Measurements from ENCODE around the gene MFN2. TPM values are rescaled to one million over a fixed set of nuclear protein-coding genes. Genes with fewer than 3 reads are reported as not detected.

Gene MFN2
- total RNA-seq, 1 experiment from 2014 or later: 72.6 TPM

DNA sequence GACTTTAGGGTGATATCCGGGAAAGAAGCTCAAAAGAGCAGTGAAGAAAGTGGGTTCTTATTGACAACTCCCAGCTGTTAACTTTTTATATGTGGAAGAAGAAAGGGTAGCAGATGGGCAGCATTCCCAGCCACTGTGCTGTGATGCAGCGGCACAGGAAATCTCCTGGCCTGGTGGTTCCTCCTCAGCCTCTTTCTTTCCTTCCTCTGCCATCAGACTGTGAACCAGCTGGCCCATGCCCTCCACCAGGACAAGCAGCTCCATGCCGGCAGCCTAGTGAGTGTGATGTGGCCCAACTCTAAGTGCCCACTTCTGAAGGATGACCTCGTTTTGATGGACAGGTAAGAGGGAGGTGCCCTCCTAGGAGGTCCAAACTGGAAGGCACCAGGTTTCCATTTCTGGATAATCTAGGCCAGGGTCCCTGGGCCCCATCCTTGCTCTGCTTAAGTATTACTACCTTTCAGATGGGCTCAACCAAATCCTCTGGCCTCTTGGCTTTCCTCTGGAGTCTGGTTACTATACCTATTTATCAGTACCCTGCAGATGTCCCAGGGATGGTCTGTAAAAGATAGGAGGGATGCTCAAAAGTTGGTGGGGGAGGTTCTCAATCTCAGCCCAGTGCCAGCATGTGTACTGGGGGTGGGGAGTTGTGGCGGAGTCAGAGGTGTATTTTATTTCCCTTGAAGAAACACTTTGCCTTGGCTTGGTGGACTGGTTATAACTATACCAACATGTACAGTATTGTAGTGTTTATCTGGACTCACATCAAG is 17.0 kb downstream of the MFN2 start:
- no peaks in the 10 kb centered on the region for H4K20me1 ChIP-seq (ENCODE audit: insufficient read depth)
- no TSS peak for BruUV-seq (replicated peaks)
- H3K9me3 ChIP-seq (ENCODE audit: insufficient read depth, low read depth): no peaks in the 10 kb centered on the region
- 0 out of 2 replicates have a peak, but pooled peaks cover 4% of the 10 kb centered on the region for H3F3A ChIP-seq (ENCODE audit: insufficient read depth, low read depth)
- H3K36me3 ChIP-seq (ENCODE audit: low read depth): peaks cover 5% of the 10 kb centered on the region; the same call in 1 of the 2 replicates
- H3K4me1 ChIP-seq (replicated peaks; ENCODE audit: insufficient read depth): no peaks in the 10 kb centered on the region
- TF ChIP-seq EZH2 (IDR thresholded peaks at IDR 0.05; ENCODE audit: low read depth): no peak
- TF ChIP-seq, protein P1, sequence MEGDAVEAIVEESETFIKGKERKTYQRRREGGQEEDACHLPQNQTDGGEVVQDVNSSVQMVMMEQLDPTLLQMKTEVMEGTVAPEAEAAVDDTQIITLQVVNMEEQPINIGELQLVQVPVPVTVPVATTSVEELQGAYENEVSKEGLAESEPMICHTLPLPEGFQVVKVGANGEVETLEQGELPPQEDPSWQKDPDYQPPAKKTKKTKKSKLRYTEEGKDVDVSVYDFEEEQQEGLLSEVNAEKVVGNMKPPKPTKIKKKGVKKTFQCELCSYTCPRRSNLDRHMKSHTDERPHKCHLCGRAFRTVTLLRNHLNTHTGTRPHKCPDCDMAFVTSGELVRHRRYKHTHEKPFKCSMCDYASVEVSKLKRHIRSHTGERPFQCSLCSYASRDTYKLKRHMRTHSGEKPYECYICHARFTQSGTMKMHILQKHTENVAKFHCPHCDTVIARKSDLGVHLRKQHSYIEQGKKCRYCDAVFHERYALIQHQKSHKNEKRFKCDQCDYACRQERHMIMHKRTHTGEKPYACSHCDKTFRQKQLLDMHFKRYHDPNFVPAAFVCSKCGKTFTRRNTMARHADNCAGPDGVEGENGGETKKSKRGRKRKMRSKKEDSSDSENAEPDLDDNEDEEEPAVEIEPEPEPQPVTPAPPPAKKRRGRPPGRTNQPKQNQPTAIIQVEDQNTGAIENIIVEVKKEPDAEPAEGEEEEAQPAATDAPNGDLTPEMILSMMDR (conservative IDR thresholded peaks at IDR 0.05): no peak
- H3K27ac ChIP-seq: no peak overlapping the region
- intact Hi-C loops (cut with micrococcal nuclease; ENCODE audit: unreplicated experiment): no loop called here
- no peaks in the 10 kb centered on the region for H3K9me2 ChIP-seq (ENCODE audit: insufficient read depth)
- ChIA-PET POLR2A (ENCODE audit: unreplicated experiment) (no interaction called here), CTCF (interaction anchor here (0.6 kb wide), 1 partner anchor 89 kb away, joined by 3 read pairs; no protein-coding TSS in a partner anchor)
- H3K27me3 ChIP-seq (ENCODE audit: insufficient read depth, low read depth): no peaks in the 10 kb centered on the region
- H2AFZ ChIP-seq: no peak overlapping the region
- H3K79me2 ChIP-seq (ENCODE audit: low read depth): no peaks in the 10 kb centered on the region
- no peak overlapping the region for H3K4me2 ChIP-seq
- no peak overlapping the region for H3K4me3 ChIP-seq
- no peak for DNase-seq

DNA sequence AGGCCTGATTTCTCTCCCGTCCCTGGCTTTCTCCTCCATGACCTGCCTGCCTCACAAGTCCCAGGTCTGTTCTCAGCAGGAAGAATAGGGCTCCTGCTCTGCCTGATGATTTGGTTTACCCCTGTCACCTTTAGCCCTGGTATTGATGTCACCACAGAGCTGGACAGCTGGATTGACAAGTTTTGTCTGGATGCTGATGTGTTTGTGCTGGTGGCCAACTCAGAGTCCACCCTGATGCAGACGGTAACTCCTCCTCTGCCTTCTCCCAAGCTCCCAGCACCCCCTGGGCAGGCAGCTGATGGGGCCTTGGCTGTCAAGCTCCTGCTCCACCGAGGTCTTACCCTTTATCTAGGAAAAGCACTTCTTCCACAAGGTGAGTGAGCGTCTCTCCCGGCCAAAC is 18.4 kb downstream of the MFN2 start:
- BruUV-seq (replicated peaks): no TSS peak
- POLR2A ChIA-PET (ENCODE audit: unreplicated experiment): no interaction called here
- Histone ChIP-seq H4K20me1 (ENCODE audit: insufficient read depth) (no peaks in the 10 kb centered on the region), H3K9me3 (ENCODE audit: insufficient read depth, low read depth) (no peaks in the 10 kb centered on the region), H3K27me3 (ENCODE audit: insufficient read depth, low read depth) (no peaks in the 10 kb centered on the region), H3K79me2 (ENCODE audit: low read depth) (no peaks in the 10 kb centered on the region), H3K4me1 (replicated peaks; ENCODE audit: insufficient read depth) (no peaks in the 10 kb centered on the region), H2AFZ (no peak overlapping the region), H3K9me2 (ENCODE audit: insufficient read depth) (no peaks in the 10 kb centered on the region), H3K4me3 (no peak overlapping the region), H3K36me3 (ENCODE audit: low read depth) (peaks cover 5% of the 10 kb centered on the region; the same call in 1 of the 2 replicates), H3K4me2 (no peak overlapping the region), H3K27ac (no peak overlapping the region), H3F3A (ENCODE audit: insufficient read depth, low read depth) (0 out of 2 replicates have a peak, but pooled peaks cover 4% of the 10 kb centered on the region)
- CTCF ChIA-PET: no interaction called here
- DNase-seq: no peak
- intact Hi-C loops (cut with micrococcal nuclease; ENCODE audit: unreplicated experiment): no loop called here
- no peak for TF ChIP-seq EZH2 (IDR thresholded peaks at IDR 0.05; ENCODE audit: low read depth)
- TF ChIP-seq, protein P1 (conservative IDR thresholded peaks at IDR 0.05): no peak

DNA sequence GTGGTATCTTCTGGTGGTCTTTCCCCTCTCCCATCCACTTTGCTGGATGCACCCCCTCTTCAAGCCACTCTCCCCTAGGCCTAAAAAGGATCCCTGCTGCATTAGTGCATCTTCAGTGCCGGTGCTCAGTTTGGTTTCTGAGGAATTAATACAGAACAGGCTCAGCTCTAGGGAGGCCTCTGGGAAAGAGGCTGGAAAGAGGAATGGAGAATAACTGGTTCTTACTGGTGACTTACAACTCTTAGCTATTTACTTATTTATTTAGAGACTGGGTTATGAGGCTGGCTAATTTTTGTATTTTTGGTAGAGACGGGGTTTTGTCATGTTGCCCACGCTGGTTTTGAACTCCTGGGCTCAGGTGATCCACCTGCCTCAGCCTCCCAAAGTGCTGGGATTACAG is 19.0 kb downstream of the MFN2 start:
- DNase-seq: no peak
- Histone ChIP-seq H3F3A (ENCODE audit: insufficient read depth, low read depth) (0 out of 2 replicates have a peak, but pooled peaks cover 4% of the 10 kb centered on the region), H2AFZ (no peak overlapping the region), H3K36me3 (ENCODE audit: low read depth) (peaks cover 5% of the 10 kb centered on the region; the same call in 1 of the 2 replicates), H3K4me2 (no peak overlapping the region), H3K4me1 (replicated peaks; ENCODE audit: insufficient read depth) (no peaks in the 10 kb centered on the region), H3K9me3 (ENCODE audit: insufficient read depth, low read depth) (no peaks in the 10 kb centered on the region), H3K9me2 (ENCODE audit: insufficient read depth) (no peaks in the 10 kb centered on the region), H3K4me3 (no peak overlapping the region), H4K20me1 (ENCODE audit: insufficient read depth) (no peaks in the 10 kb centered on the region), H3K27ac (no peak overlapping the region), H3K79me2 (ENCODE audit: low read depth) (no peaks in the 10 kb centered on the region), H3K27me3 (ENCODE audit: insufficient read depth, low read depth) (no peaks in the 10 kb centered on the region)
- no peak for TF ChIP-seq EZH2 (IDR thresholded peaks at IDR 0.05; ENCODE audit: low read depth)
- intact Hi-C loops (cut with micrococcal nuclease; ENCODE audit: unreplicated experiment): no loop called here
- ChIA-PET POLR2A (ENCODE audit: unreplicated experiment) (no interaction called here), CTCF (interaction anchor here (0.7 kb wide), 1 partner anchor 886 kb away, joined by 3 read pairs; no protein-coding TSS in a partner anchor)
- BruUV-seq (replicated peaks): no TSS peak
